ENCODE measurements around the gene MSI2.

DNA sequence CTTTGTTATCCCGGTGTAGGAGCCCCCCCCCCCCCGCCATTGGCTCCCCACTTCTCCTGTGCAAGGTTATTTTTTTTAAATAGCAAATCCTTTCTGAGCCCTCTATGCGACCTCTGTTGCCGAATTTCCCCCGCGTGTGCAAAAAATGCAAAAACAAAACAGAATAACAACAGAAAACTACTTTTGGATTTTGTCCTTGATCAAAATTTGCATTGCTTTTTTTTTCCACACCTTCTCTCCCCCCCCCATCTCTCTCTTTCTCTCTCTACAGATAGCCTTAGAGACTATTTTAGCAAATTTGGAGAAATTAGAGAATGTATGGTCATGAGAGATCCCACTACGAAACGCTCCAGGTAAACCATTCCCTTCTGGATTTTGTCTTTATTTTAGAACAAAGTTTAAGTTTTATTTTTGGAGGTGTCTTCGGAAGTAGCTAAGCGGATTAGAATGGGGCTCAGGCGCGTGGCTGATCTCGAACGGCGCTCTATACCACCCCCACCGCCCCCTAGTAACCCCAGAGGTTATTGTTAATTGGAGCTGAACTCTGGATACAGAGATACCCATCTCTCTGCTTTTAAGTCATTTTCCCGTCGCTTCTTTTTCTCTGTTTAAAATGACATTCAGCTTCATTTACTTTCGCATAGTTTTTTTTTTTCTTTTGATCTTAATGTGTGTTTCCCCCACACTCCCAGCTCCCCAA, 1.0 kb downstream of the MSI2 start:
- TF ChIP-seq, protein P1, sequence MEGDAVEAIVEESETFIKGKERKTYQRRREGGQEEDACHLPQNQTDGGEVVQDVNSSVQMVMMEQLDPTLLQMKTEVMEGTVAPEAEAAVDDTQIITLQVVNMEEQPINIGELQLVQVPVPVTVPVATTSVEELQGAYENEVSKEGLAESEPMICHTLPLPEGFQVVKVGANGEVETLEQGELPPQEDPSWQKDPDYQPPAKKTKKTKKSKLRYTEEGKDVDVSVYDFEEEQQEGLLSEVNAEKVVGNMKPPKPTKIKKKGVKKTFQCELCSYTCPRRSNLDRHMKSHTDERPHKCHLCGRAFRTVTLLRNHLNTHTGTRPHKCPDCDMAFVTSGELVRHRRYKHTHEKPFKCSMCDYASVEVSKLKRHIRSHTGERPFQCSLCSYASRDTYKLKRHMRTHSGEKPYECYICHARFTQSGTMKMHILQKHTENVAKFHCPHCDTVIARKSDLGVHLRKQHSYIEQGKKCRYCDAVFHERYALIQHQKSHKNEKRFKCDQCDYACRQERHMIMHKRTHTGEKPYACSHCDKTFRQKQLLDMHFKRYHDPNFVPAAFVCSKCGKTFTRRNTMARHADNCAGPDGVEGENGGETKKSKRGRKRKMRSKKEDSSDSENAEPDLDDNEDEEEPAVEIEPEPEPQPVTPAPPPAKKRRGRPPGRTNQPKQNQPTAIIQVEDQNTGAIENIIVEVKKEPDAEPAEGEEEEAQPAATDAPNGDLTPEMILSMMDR (IDR thresholded peaks at IDR 0.05): no peak
- TF ChIP-seq POLR2A (IDR thresholded peaks at IDR 0.05): no peak
